Measurements from ENCODE around the gene LMBR1L.
A peak's percentile ranks its signal among the peaks of the same experiment; 100 is the strongest.

LMBR1L gene

DNA sequence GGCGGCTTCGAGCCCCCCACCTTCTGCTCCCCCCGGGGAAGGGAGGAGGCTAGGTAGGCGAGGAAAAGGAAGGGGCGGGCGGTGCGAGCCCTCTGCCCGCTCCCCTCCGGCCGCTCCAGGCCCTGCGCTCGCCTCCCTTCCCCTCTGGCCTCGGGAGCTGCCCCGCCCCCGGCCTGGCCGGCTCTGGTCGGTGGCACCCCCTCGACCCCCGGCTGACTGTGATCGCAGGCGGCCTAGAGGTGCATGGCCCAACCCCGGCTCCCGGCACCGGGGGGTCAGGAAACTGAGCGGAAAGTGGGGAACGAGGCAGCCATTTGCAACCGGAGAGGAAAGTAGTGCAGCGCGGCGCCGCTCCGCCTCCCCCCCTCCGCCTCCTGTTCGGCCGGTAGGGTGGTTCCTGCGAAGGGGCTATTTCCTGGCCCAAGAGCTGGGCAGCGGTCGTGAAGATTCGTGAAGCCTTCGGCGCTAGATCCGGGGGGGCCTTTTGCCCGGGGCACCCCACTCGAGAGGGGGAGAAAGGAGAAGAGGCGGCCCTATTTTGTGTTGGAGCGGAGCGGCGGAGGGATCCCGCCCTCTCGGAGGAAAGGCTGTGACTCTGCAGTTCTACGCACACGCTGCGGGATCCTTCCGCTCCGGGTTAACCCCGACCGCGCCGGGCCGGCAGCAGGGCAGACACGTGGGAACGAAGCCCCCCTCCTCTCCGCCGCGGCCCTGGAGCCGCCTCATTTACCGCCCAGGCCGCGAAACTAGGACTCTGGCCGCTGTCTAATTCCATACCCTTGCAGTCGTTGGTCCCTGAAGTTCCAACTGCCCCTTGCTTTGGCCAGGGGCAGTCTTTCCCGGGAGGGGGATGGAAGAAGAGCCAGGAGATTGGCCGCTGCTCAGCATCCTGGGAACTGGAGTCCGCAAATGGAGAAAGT lies 50.1 kb downstream of the LMBR1L start, which contains the start of gene KMT2D (continued):
- peak; percentile 98 for TF ChIP-seq ZNF561 (tag by site-specific recombination; IDR thresholded peaks at IDR 0.05; ENCODE audit: borderline replicate concordance)

DNA sequence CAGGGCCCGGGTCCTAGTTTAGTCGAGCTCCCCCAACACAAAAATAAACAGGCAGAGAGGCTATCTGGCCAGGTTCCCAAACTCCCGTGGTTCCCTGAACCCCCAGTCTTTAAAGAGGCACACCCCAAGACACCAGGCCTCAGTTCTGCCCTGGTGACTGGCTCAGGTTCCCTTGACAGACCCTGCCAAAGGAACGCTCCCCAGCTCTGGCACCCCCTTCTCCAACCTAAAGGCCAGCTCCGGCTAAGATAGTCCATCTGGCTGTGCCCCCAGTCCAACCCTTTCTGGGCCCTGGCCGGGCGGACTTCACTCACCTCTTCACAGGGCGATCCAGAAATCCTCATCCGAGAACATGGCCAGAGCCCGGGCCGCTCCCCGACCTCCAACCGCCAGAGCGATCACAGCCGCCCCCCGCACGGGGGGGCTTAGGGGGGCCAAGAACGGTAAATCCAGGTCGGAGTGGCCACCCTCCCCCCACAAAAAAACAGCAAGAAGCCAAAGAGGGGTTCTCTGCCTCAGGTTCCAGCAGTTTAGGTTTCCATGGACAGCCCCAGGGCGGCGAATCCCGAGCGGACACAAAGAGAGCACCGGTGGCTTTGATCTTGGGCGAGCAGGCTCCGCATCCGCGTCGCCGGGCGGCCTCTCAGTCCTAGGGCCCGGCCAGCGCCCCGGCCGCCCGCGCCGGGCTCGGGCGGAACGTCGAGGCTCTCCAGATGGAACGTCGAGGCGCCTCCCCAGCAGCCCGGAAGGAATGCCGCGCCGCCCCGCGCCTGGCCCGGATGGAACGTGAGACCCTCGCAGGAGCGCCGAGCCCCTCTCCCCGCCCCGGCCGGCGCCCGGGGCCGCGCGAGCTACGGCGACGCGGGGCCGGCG lies 51.1 kb downstream of the LMBR1L start:
- H3K9me3 ChIP-seq (ENCODE audit: control insufficient read depth, insufficient read depth, low read depth, low read length), result no peaks in the 10 kb centered on the region
- peaks cover 4 to 14% of the 10 kb centered on the region in 2 experiments; a peak in 1 of 3 replicates for H3K36me3 ChIP-seq (ENCODE audit: control insufficient read depth in 2 of 2, insufficient read depth in 1 of 2, low read length in 2 of 2)
- no peak for TF ChIP-seq ZNF555 (tag by site-specific recombination; conservative IDR thresholded peaks at IDR 0.05)
- 0 out of 2 replicates have a peak, but pooled peaks have one; percentile 16 for TF ChIP-seq ZBTB8A (tag by site-specific recombination; IDR thresholded peaks at IDR 0.05)
- TF ChIP-seq, protein P1, sequence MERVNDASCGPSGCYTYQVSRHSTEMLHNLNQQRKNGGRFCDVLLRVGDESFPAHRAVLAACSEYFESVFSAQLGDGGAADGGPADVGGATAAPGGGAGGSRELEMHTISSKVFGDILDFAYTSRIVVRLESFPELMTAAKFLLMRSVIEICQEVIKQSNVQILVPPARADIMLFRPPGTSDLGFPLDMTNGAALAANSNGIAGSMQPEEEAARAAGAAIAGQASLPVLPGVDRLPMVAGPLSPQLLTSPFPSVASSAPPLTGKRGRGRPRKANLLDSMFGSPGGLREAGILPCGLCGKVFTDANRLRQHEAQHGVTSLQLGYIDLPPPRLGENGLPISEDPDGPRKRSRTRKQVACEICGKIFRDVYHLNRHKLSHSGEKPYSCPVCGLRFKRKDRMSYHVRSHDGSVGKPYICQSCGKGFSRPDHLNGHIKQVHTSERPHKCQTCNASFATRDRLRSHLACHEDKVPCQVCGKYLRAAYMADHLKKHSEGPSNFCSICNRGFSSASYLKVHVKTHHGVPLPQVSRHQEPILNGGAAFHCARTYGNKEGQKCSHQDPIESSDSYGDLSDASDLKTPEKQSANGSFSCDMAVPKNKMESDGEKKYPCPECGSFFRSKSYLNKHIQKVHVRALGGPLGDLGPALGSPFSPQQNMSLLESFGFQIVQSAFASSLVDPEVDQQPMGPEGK (tag by site-specific recombination; IDR thresholded peaks at IDR 0.05), result peak; percentile 72
- peak; percentile 47; the same call in 1 of the 2 replicates for TF ChIP-seq ZBTB20 (tag by site-specific recombination; IDR thresholded peaks at IDR 0.05)
- no peak for TF ChIP-seq ZNF133 (tag by site-specific recombination; IDR thresholded peaks at IDR 0.05)
- TF ChIP-seq ZEB2 (tag by site-specific recombination; IDR thresholded peaks at IDR 0.05), result peak; percentile 13; the same call in 1 of the 2 replicates
- peak; percentile 58 for TF ChIP-seq GLIS2 (tag by site-specific recombination; IDR thresholded peaks at IDR 0.05)
- peak; percentile 65; the same call in 1 of the 2 replicates for TF ChIP-seq TCF7L2 (IDR thresholded peaks at IDR 0.05; ENCODE audit: borderline replicate concordance, low read depth, low read length)
- TF ChIP-seq ZNF221 (tag by site-specific recombination; IDR thresholded peaks at IDR 0.05; ENCODE audit: borderline replicate concordance), result no peak
- TF ChIP-seq, protein P2, sequence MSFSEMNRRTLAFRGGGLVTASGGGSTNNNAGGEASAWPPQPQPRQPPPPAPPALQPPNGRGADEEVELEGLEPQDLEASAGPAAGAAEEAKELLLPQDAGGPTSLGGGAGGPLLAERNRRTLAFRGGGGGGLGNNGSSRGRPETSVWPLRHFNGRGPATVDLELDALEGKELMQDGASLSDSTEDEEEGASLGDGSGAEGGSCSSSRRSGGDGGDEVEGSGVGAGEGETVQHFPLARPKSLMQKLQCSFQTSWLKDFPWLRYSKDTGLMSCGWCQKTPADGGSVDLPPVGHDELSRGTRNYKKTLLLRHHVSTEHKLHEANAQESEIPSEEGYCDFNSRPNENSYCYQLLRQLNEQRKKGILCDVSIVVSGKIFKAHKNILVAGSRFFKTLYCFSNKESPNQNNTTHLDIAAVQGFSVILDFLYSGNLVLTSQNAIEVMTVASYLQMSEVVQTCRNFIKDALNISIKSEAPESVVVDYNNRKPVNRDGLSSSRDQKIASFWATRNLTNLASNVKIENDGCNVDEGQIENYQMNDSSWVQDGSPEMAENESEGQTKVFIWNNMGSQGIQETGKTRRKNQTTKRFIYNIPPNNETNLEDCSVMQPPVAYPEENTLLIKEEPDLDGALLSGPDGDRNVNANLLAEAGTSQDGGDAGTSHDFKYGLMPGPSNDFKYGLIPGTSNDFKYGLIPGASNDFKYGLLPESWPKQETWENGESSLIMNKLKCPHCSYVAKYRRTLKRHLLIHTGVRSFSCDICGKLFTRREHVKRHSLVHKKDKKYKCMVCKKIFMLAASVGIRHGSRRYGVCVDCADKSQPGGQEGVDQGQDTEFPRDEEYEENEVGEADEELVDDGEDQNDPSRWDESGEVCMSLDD (tag by site-specific recombination; IDR thresholded peaks at IDR 0.05), result peak; percentile 52; the same call in 1 of the 2 replicates
- TF ChIP-seq ZNF335 (tag by site-specific recombination; conservative IDR thresholded peaks at IDR 0.05), result peak; percentile 89
- peak; percentile 60; the same call in 1 of the 2 replicates for TF ChIP-seq ZBTB17 (tag by site-specific recombination; IDR thresholded peaks at IDR 0.05)
- TF ChIP-seq HOXD13 (CRISPR knock-in tag; IDR thresholded peaks at IDR 0.05; ENCODE audit: borderline replicate concordance), result no peak
- TF ChIP-seq GLIS1 (tag by site-specific recombination; IDR thresholded peaks at IDR 0.05), result no peak
- TF ChIP-seq, protein P3, sequence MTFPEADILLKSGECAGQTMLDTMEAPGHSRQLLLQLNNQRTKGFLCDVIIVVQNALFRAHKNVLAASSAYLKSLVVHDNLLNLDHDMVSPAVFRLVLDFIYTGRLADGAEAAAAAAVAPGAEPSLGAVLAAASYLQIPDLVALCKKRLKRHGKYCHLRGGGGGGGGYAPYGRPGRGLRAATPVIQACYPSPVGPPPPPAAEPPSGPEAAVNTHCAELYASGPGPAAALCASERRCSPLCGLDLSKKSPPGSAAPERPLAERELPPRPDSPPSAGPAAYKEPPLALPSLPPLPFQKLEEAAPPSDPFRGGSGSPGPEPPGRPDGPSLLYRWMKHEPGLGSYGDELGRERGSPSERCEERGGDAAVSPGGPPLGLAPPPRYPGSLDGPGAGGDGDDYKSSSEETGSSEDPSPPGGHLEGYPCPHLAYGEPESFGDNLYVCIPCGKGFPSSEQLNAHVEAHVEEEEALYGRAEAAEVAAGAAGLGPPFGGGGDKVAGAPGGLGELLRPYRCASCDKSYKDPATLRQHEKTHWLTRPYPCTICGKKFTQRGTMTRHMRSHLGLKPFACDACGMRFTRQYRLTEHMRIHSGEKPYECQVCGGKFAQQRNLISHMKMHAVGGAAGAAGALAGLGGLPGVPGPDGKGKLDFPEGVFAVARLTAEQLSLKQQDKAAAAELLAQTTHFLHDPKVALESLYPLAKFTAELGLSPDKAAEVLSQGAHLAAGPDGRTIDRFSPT (tag by site-specific recombination; IDR thresholded peaks at IDR 0.05), result no peak
- TF ChIP-seq ZNF501 (tag by site-specific recombination; IDR thresholded peaks at IDR 0.05), result 0 out of 2 replicates have a peak, but pooled peaks have one; percentile 26
- no peak for TF ChIP-seq ZNF561 (tag by site-specific recombination; IDR thresholded peaks at IDR 0.05; ENCODE audit: borderline replicate concordance)
- peak overlapping the region; percentile 93 for H3K27ac ChIP-seq (ENCODE audit: extremely low read depth, low read depth, low read length)
- peaks cover 11% of the 10 kb centered on the region for H3K4me1 ChIP-seq (ENCODE audit: control insufficient read depth, insufficient read depth, low read length)
- CTCF ChIA-PET, result interaction anchor here (0.7 to 2.4 kb wide), 8 partner anchors 8 to 71 kb away, joined by 3 to 18 read pairs (median 4); no protein-coding TSS in a partner anchor
- POLR2A ChIA-PET, result interaction anchor here (1.1 to 3.6 kb wide), 6 partner anchors 10 to 128 kb away, joined by 3 to 26 read pairs (median 5); partner anchors contain the start of genes RHEBL1 and TUBA1B
- H3K4me3 ChIP-seq (ENCODE audit: low read depth, low read length), result peak overlapping the region; percentile 95
